ENCODE results near the gene FTL.

DNA sequence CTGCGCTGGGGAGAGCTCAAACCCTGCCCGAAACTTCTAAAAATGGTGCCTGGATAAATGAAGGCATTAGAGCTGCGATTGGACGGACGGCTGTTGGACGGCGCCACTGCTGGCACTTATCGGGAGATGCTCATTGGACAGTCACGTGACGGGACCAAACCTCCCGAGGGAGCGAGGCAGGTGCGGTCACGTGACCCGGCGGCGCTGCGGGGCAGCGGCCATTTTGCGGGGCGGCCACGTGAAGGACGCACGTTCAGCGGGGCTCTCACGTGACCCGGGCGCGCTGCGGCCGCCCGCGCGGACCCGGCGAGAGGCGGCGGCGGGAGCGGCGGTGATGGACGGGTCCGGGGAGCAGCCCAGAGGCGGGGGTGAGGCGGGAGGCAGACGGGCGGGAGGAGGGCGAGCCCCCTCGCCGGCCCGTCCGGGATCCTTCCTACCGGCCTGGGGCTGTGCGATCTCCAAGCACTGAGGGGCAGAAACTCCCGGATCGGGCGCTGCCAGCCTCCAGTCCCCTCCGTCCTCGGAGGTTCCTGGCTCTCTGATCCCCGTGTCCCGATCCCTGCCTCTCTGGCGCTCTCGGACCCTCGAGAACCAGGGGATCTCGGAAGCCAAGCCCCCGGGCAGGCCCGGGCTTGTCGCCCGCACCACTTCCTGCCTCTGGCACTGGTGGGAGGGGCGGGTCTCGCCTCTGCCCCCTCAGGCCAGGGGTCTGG lies 10.4 kb upstream of the FTL start, which contains the start of gene BAX:
- TF ChIP-seq, protein P1, sequence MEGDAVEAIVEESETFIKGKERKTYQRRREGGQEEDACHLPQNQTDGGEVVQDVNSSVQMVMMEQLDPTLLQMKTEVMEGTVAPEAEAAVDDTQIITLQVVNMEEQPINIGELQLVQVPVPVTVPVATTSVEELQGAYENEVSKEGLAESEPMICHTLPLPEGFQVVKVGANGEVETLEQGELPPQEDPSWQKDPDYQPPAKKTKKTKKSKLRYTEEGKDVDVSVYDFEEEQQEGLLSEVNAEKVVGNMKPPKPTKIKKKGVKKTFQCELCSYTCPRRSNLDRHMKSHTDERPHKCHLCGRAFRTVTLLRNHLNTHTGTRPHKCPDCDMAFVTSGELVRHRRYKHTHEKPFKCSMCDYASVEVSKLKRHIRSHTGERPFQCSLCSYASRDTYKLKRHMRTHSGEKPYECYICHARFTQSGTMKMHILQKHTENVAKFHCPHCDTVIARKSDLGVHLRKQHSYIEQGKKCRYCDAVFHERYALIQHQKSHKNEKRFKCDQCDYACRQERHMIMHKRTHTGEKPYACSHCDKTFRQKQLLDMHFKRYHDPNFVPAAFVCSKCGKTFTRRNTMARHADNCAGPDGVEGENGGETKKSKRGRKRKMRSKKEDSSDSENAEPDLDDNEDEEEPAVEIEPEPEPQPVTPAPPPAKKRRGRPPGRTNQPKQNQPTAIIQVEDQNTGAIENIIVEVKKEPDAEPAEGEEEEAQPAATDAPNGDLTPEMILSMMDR (IDR thresholded peaks at IDR 0.05; ENCODE audit: poor library complexity), result no peak
- TF ChIP-seq EZH2phosphoT487 (IDR thresholded peaks at IDR 0.05; ENCODE audit: low read depth, severe bottlenecking, unreplicated experiment), result no peak
